HG03439 (cell line): ENCODE results near the gene VASN.
"Not testable (repeated sequence)": the region's sequence is repeated elsewhere in the genome, so short reads cannot be mapped to it uniquely, and the experiment has no call there.

ENCODE experiments used
- ATAC-seq: cut with Tn5 transposase; IDR thresholded peaks from one replicate; pipeline ENCODE4 v1.9.1; 2021; ENCODE audit warnings: mild to moderate bottlenecking, moderate library complexity; ENCODE audit not compliant: unreplicated experiment

Gene VASN

DNA sequence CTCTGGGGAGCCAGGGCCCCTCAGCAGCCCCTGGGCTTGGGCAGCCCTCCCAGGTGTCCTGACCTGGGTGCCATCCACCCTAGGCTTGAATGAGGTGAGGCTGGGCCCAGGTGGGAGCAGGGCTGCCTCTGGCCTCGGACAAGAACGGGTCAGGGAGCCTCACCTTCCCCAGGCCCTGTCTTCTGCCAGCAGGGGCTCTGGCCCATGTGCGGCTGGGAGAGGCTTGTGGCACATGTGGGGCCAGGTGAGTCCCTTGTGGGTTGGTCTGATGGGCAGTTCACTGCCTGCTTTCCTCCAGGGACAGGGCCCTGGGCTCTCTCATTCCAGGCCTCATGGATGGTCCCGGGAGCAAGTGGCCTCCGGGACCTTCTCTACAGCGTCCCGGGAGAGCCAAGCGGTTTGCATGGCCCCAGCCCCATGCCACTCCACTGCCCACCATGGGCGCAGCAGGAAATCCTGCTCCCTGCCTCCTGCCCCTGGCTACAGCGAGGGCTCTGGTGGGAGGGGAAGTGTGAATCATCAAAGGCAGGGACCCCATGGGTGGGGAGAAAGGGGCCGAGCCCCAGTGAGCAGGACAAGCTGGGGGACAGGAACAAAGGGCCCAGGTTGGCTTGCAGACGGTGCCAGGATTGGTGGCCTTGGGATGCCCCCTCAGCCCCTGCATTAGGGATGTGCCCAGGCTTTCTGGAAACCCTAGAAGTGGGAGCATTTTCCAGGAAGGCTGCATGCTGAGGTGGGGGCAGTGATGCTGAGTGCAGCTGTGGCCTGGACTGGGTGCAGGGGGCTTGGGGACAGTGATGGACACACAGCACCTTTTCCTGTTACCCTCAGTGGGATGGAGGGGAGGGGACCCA, 12.2 kb downstream of the VASN start:
- ATAC-seq, result no peak

DNA sequence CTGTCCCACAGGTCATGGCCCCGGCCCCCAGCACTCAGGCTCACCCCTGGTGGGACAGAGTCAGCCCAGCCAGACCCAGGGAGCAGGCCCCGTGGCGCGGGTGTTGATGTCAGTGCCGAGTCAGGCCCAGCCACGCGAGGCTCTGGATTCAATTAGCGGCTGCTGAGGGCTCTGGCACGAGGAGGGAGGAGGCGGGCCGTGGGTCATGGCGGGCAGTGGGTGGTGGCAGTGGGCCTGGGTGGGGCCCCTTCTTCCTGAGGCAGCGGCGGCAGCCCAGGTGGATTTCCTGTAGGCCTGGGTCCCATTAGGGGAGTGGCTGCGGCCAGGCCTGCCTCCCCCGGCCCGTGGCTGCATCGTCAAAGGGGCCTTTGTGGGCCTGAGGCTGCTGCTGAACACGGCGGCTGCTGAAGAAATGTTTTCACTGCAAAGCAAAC, 12.9 kb downstream of the VASN start:
- no peak for ATAC-seq

DNA sequence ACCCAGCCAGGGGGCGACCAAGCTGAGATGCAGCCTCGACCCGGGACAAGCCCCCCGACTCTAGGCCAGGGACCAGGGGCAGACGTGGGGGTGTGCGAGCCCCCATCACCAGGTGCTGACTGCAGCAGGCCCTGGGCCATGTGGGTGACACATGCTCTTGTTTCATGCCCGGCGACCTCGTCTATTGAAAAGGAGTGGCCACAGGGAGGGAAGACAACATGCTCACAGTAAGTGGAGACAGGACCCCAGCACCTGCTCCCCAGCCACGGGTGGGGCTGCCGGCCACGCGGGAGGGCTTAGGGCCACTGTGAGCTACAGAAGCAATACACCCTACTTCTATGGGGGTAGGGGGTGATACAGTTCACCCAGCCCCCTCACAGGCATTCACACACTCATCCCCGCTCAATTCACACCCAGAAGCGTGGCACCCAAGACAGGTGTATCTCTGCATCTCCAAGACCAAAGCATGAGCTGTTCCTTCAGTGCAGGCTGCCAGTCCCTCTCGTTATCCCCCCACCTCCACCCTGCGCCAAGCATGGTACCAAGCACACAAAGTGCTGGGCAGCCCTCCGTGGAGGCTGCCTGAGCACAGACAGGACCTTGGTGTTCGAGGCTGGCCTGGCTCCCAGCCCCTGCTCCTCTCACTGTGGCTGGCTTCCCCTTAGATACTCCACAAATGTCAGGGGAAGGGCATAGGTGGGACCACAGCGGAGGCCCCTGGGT, 13.6 kb downstream of the VASN start:
- no peak for ATAC-seq

DNA sequence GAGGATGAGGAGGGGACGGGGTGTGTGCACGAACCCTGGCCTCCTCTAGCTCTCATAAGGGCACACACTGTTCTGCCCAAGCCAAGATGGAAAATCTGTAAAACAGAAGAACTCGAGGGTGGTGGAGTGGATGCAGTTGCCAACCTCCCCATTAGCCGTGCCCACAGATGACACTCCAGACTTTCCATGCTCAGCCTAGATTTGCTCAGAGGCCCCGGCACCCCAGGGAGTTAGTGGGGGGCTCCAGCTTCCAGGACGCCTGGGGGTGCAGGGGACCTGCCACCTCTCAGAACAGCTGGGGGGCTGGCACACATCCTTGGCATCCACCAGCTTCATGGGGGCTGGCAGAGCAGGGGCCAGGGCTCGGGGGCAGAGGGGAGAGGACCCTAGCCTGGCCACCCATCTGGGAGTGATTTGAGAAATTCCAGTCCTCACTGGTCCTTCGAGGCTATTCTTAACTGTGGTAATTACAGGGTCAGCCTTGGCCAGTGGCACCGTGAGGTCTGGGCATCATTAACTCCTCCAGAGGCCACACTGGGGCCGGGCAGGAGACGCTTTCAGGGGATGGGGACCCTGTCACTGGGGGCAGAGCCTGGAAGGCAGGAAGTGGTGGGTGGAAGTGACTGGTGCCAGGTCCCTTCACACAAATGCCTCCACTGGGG, 14.3 kb downstream of the VASN start:
- no peak for ATAC-seq

DNA sequence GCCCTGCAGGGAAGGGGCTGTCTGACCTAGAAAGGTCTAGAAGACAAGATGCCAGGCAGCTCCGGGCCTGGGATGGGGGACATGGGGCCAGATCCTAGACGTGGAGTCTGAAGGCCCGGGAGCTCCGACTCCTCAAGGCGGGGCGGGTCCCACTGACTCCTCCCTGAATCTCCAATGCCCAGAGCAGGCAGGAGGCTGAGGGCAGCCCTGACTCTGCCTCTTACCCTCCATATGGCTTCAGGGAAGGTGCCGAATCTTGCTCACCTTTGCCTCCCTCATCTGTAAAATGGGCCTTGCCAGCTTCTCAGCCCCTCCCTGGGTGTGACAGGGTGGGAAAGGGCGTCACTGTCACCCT, 14.8 kb downstream of the VASN start:
- ATAC-seq, result no peak

DNA sequence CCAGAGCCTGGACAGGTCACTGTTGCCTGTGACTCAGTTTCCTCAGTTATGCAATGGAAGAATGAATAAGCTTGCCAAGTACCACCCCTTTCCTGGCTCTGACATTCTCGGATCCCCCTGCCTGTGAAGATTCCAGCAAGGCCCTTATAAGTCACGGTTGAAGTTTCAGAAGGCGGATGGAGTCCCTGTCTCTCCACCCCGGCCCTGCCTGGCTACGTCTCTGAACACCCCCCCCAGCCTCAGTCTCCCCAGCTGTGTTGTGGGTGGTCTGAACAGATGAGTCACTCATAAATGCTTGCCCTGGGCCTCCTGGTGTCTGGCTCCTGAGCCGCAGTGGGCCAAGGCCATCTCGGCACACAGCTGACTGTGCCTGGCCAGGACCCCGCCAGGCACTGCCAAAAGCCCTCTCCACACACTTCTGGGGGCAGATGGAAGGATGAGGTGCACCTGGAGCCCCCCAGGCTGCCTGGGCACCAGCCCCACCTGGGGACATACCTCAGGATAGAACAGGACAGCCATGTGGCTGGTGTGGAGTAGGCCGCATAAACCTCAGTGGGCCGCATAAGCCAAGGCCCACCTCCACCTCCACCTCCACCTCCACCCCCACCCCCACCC, 15.4 kb downstream of the VASN start:
- no peak for ATAC-seq

DNA sequence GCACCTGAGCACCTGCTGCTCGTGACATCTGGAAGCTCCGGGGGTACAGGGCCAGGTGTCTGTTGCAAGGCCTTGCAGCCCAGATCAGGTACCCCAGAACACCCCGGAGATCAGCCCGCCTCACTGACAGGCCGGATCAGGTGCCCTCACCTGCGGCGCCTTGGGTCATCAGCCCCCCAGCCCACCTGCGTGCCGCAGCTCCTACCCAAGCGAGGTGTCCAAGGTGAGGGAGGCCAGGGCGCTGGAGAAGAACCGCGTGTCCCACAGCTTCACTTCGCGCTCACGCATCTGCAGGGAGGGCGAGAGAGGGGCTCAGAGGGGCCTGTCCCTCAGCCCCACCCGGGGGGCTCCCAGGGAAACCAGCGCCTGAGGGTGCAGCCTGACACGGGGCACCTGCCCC, 16.1 kb downstream of the VASN start:
- ATAC-seq, result no peak

DNA sequence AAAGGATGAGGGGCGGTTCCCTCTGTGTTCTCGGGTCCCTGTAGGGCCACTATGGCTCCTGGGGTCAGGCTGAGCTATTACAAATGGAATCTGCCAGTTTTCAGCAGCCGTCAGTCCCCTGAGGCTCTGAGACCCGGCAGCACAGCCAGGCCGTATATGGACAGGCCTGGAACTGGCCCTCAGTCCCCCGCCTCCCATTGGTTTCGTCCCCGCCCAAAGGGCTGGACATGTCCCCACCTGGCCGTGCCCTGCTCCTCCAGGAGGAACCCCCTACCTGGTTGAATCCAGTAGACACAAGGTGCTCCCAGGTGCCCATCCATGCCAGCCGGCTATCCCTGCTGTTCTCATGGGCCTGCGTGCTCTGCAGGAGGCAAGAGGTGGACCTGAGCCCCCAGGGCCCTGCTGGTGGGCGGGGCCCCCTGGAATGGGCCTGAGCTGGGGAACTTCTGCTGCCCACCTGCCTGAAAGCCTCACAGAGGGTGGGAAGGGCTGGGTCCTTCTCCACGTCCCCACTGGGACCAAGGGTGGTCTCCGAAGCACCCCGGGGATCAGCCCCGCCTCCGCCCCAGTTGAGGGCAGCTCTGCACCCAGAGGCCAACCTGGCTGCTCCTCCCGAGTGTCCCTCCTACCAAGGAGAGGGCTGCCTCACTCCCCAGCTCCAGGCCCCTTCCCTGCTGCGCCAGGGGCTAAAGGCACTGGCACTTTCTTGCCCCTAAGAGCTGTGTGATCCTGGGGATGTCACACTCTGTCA, 16.8 kb downstream of the VASN start:
- ATAC-seq, result no peak

DNA sequence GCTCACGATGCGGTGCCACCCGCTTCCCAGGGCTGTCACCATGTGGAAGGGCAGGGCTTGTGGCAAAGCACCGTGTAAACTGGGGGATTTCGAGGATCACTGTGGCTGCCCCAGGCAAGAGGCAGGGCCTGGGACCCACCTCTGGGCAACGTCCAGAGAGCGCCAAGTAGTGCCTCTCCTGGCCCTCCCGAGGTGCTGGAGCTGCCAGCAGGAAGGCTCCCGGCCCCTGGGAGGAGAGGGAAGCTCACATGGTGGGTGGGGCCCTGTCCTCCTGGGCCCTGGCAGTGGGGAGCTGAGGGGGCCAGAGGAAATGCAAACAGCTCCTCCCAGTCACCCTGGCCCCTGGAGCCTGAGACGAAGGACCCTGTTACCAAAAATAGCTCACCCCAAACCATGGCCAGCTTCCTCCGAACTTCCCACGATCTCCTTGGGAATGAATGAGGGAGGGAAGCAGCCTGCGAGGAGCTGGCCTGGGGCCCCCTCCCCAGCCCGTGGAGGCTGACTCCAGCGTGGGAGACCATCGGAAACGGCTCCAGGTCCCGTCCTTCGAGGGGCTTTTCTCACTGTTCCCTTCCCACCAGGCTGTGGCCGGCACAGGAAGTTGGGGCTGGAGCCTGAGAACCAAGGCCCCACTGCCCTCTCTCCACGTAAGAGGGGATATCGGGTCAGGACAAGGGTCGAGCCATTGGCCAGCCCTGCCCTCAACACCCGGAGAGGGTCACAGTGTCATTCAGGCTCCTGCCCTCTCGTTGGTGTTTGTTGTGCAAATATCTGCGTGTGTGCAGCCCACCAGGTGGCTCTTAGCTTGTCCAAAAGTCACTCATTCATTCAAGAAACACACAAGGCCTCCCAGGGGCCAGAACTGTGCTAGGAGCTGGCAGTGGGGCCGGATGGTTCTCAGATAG, 17.7 kb downstream of the VASN start:
- no peak for ATAC-seq

DNA sequence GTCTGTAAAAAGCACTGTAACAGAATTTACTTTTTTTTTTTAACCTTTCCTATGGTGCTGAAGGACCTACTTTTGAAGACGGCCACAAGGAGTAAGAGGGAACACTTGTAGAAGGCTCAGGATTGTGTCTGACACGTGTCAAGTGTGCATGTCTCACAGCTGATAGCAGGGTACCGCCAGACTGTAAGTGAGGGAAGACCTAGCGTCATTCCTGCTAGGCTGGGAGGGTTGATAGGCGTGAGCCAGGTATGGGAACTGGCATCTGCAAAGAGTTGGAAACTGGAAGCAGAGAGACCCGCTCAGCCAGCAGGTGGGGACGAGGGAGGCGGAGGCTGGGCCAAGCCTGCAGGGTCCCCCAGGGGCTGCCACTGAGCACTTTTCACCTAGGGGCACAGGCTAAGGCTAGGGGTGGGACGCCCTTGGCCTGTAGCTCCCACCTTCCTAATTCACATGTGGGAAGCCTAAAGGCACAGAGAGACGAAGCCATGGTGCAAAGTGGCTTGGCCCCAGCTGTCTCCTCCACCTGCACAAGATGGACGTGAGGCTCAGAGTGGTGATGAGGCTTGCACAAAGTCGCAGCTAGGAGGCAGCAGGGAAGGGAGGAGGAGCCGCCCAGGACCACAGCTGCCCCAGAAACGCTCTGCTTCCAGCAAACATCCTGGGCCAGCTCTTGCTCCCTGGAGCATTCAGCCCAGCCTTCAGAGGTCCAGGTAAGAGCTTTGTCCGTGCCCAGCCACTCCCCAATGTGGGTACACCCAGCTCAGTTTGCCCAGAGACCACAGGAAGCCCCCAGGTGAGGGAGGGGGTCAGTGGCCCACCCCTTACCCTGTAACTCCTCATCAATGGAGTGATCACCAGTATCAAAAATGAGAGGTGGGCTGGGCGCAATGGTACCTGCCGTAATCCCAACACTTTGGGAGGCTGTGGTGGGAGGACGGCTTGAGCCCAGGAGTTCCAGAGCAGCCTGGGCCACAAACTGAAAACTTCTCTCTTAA, 18.9 kb downstream of the VASN start:
- ATAC-seq, result no peak

DNA sequence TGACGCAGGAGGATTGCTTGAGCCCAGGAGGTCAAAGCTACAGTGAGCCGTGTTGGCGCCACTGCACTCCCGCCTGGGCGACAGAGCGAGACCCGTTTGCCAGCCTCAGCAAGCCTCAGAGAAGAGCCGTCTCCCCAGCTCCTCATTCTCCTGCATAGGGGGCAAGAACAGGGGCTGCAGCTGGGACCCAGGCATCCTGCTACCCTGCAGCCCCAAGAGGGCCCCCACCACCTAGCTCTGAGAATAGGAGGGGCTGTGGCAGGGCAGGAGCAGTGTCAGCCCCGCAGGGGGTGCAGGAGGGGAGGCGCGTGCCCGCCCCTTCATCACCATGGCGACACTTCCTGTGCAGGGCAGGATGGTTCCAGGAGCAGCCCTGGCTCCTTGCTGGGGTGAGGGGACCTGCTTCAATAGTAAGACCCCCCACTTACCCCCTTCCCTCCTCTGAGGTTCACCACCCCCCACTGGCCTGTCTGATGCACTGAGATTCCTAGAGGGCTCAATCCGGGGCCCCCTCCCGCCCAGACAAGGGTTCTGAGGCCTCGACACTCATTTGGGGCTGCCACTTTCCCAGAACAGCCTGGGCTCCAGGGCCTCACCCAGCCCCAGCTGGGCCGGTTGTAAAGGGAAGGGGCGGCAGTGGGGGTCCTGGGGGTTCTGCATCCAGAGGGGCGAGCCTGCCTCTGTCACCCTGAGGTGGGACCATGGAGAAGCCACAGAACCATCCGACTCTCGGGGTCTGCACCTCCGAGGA, 20.2 kb downstream of the VASN start:
- ATAC-seq, result no peak

DNA sequence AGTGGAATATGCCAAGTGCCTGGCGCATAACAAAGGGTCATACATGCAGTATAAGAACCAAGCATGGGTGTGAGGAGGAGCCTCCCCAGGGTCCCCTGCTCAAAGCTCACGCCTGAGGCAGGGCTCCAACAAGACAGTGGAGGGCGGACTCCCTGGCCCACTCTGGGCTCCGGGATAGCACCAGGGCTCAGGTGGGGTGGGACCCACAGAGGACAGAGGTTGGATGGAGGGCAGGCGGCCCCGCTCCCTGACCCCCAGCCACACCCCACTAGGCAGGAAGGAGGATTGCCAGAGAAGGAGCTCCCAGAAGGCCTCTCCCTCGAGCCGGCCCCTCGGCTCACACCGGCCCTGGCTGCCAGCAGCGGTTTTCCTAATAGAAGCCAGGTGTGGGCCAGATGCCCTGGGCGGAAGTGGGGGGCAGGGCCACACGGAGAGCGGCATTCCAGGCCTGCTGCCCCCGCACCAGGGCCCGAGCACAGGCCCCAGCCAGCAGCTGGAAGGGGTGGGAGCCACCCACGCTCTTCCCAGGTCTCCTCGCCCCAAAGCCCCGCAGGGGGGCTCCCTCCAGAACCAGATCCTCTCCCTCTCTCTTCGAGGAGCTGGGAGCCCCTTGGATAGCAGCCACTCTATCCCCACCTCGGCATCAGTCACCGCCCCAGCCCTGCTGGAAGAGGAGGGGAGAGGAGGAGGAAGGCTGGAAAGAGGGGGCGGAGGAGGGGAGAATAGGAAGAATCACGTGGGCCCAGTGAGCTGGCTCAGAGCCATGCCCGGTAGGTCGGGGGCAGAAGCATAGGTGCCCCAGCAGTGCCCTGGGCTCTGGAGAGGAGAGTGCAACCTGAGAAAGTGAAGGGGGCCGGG, 21.0 kb downstream of the VASN start:
- ATAC-seq, result no peak

DNA sequence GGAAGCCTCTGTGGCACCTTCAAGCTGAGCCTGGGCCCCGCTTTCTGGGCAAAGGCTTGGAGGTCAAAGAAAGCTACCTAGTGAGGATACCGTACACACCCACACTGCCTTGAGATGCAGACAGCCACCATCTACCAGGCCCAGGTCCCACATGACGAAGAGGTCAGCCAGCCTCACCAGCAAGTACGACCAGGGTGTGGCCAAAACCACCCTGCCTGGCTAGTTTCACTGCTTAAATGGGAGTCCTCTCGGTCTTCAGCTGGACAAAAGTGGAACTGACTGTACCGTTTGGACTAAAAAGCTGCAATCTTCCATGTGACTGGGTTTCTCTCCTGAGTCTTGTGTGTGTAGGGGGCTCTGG, 21.6 kb downstream of the VASN start:
- no peak for ATAC-seq

DNA sequence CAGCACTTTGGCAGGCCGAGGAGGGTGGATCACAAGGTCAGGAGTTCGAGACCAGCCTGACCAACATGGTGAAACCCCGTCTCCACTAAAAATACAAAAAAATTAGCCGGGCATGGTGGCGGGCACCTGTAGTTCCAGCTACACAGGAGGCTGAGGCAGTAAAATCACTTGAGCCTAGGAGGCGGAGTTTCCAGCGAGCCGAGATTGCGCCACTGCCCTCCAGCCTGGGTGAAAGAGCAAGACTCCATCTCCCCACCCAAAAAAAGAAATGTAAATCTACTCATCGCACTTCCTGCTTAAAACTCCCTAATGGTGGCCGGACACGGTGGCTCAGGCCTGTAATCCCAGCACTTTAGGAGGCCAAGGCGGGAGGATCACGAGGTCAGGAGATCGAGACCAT, 22.2 kb downstream of the VASN start:
- ATAC-seq, result not testable (repeated sequence)

DNA sequence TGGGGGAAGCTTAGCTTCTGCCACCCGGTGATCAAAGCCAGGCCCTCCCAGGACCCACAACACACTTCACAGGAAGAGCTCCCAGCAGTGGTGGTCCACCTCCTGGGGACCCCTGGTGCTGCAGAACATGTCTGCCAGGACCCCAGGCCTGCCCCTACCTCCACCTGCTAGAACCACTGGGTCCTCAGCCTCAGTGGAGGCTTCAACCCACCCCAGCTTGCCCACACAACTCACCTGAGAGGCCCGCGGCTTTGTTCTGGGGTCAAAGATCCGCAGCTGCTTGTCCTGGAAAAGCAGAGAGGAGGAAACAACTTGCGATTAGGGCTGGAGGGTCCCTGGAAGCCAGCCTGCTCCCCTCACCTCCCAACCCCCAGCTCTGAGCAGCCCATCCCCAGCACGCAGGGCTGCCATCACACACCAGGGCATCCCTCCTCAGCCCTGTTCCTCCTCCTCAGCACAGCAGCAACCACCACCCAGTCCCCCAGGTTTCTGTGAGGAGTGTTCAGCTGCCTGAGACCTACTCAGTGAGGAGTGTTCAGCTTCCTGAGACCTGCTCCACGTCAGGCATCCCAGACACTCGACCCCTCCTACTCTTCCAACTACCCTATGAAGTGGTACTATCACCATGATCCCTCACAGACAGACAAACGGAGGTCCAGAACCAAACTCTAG, 23.5 kb downstream of the VASN start:
- ATAC-seq, result no peak

DNA sequence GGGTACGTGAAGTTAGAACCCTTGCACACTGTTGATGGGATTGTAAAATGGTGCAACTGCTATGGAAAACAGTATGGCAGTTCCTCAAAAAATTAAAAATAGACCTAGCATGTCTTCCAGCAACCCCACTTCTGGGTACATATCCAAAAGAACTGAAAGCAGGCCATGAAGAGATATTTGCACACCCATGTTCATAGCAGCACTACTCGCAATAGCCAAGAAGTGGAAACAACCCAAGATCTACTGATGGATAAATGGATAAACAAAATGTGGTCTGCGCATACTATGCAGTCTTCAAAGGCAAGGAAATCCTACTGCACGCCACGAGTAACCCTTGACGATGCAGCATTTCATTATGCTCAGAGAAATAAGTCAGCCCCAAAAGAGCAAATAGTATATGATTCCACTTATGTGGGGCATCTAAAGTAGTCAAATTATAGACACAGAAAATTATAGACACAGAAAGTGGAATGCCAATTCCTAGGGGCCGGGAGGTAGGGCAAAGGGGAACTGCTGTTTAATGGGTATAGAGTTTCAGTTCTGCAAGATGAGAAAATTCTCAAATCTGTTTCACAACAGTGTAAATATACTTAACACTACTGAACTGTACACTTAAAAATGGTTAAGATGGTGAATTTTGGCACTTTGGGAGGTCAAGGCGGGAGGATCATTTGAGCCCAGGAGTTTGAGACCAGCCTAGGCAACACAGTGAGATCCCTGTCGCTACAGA, 27.5 kb downstream of the VASN start:
- no peak for ATAC-seq
